Jurkat, Clone E6-1 (cell line): ENCODE data around the gene EED.
A peak's percentile ranks its signal among the peaks of the same experiment; 100 is the strongest.
"Not testable (repeated sequence)": the region's sequence is repeated elsewhere in the genome, so short reads cannot be mapped to it uniquely, and the experiment has no call there.

ENCODE experiments used
- DNase-seq: peaks from one replicate; pipeline ENCODE4 v3.0.0-alpha.2; 2011; ENCODE audit warnings: low read depth, low spot score
- H3K4me3 ChIP-seq: 2 replicates; pipeline ENCODE4 v1.5.1; 2011; ENCODE audit warnings: mild to moderate bottlenecking, low read length, control low read depth, moderate library complexity

The EED gene

DNA sequence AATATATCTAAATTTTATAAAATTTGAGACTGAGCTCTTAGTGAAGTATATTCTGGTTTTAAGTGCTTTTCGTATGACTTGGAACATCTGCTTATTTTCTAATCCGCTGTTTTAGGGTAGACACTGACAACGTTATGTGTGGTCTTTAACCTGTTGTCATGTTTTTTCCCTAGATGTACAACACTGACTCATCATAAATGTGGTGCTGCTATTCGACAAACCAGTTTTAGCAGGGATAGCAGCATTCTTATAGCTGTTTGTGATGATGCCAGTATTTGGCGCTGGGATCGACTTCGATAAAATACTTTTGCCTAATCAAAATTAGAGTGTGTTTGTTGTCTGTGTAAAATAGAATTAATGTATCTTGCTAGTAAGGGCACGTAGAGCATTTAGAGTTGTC is 33.7 kb downstream of the EED start:
- no peak overlapping the region for H3K4me3 ChIP-seq
- DNase-seq, result no peak

DNA sequence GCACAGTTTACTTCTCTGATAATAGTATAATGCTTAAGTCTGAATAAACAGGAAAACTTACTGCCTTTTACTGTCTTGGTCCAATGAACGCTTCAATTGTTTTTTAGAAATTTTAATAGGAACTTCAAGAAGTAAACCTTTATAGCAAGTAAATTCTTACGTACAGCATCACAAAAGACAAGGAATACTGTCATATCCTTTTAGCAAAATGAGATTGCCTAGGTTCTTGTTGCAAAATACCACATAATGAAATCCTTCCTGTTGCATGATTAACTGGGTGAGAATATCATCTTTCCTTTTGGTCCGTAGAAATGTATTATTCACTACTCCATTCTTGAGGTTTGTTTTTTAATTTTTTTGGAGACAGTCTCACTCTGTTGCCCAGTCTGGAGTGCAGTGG is 35.2 kb downstream of the EED start:
- H3K4me3 ChIP-seq, result no peak overlapping the region

DNA sequence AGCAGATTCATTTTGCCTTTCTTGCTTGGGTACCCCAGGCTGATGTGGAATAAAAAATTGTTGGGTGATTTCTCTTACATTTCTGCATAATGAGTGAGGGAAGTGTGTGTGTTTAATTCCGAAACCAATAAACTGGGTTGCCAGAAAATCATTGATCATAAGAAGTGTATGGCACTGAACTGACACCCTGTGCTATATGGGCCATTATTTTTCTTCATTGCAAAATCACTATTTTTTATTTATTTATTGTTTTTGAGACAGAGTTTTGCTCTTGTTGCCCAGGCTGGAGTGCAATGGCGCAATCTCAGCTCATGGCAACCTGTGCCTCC is 42.9 kb downstream of the EED start:
- H3K4me3 ChIP-seq, result no peak overlapping the region
- DNase-seq, result no peak

More for the DNA sequence above, 35.2 kb downstream of the EED start:
- DNase-seq, result no peak

DNA sequence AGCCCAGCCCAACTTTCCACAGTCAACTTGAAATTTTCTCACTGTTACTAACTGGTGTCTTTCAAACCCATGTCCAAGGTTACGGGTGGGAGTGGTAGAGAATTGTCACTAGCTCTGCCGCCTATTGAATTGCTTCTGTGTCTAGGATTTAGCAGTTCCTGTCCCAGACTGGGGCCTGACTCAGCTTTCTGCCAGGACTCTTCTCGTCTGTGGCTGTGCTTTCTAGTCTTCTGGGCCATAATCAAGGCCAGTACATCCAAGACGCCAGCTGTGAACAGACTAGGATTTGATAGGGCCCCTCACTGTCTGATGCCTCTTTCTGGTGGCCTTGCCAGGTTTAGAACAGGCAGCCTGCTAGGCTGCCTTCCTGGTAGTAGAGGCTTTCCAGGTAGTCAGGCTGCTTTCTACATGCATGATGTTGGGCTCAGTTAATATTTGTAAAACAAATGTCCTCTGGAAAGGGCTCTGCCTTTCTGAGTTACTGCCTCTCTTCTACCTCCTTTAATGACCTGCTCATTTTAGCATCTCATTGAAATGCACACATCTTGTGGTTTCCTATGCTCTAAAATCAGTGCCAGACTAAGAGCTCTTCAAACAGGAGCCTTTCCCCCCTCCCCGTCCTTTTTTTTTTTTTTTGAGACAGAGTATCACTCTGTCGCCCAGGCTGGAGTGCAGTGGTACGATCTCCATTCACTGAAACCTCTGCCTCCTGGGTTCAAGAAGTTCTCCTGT is 44.4 kb downstream of the EED start:
- no peak for DNase-seq
- no peak overlapping the region for H3K4me3 ChIP-seq

DNA sequence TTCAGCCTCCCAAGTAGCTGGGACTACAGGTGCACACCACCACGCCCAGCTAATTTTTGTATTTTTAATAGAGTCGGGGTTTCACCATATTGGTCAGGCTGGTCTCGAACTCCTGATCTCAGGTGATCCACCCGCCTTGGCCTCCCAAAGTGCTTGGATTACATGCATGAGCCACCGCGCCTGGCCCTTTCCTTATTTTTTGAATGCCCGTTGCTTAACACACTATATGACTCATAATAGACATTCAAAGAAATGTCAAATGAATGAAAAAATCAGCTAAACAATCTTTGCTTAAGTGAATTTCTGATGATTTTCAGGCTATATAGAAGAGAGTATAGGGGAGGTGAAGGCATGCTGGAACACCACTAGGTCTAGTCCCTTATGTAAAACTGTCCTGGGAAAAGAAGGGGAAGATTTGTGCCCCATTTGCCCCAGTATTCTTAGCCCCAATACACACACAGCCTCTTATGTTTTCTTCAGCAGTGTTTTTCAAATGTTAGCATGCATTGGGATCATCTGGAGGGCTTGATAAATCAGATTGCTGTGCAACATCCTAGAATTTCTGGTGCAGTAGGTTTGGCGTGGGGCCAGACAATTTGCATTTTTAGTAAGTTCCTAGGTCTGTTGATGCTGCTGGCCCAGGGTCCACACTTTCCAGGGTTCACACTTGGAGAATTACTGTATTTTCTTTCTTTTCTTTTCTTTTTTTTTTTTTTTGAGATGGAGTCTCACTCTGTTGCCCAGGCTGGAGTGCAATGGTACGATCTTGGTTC is 45.1 kb downstream of the EED start:
- DNase-seq, H3K4me3 ChIP-seq: not testable (repeated sequence)

DNA sequence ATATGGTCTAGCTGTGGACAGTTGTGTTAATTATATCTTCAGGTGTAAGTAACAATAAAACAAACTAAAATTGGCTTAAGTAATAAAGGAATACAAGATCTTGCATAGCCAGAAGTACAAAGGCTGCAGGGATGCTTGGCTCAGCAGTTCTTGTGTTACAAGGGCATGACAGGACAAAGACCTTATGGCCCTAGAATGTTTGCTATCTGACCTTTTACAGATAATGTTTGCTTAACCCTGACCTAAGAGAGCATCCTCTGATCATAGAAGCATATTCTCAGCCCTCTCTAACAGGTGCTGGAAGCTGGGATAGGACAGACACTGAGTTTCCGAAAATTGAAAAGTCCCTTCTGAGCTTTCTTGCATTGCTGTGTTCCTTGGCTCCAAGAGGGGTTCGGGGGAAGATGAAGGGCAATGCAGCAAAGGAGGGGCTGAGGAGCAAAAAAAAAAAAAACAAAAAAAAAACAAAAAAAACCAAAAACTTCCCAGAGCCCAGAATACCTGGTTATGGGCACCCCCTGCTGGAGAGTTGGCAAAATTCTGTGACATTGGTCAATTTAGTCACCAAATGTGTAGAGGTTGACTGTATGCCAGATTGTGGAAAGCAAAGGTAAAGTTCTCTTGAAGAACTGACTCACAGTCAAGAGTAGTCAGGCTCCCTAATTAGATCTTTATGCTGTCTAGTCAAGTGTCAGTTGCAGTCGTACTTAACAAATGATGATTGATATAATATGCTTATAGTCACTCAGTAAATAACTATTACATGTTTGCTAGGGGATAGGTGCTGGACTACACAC is 47.1 kb downstream of the EED start:
- DNase-seq, result peak; percentile 51
- H3K4me3 ChIP-seq, result no peak overlapping the region

DNA sequence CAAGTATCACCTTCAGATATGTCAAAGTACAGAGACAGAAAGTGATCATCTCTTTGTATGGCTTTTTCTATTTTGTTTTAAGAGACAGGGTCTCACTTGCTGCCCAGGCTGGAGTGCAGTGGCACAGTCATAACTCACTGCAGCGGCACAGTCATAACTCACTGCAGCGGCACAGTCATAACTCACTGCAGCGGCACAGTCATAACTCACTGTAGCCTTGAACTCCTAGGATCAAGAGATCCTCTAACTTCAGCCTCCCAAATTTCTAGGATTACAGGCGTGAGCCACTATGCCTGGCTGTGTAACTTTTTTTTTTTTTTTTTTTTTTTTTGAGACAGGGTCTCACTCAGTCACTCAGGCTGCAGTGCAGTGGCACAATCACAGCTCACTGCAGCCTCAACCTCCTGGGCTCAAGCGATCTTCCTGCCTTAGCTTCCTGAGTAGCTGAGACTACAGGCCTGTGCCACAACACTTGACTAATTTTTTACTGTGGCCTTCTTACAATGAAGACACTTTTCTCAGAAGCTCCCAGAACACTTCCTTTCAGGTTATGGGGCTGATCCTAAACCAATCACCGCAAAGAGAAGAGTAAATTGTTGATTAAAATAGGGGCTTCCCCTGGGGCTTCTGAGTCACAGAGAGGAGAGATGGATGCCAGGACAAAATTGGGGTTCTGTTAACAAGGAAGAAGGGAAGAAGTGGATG is 48.5 kb downstream of the EED start:
- DNase-seq, result no peak
- H3K4me3 ChIP-seq, result no peak overlapping the region

DNA sequence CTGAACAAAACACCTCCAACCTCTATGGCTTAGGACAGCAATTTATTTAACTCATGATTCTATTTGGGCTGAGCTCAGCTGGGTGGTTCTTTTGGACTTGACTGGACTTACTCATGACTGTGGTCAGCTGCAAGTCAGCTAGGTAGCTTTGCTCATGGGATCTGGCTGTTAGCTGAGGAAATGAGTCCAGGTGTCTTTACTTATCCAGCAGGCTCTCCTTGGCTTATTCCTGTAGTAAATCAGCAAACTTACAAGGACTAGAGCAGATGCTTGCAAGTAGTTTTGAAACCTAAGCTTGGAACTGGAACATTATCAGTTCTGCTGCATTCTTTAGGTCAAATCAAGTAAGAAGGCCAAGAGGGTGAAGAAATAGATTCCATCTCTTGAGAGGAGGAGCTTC is 49.5 kb downstream of the EED start:
- DNase-seq, result no peak
- H3K4me3 ChIP-seq, result no peak overlapping the region

DNA sequence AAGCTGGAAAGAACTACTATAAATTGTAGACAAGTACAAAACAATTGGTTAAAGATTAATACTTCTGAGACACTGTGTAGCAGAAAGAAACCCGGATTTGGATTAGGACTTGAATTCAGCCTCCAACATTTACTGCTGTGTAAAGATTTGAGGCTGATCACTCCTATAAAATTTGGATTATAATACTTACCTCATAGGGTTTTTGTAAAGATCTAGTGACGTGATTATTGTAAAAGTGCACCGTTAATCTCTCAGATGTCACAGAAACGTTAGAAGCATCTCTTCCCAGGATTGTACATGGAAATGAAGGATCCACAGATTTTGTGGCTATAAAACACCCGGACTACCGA is 57.2 kb downstream of the EED start:
- DNase-seq, result no peak
- H3K4me3 ChIP-seq, result peak overlapping the region; percentile 66

DNA sequence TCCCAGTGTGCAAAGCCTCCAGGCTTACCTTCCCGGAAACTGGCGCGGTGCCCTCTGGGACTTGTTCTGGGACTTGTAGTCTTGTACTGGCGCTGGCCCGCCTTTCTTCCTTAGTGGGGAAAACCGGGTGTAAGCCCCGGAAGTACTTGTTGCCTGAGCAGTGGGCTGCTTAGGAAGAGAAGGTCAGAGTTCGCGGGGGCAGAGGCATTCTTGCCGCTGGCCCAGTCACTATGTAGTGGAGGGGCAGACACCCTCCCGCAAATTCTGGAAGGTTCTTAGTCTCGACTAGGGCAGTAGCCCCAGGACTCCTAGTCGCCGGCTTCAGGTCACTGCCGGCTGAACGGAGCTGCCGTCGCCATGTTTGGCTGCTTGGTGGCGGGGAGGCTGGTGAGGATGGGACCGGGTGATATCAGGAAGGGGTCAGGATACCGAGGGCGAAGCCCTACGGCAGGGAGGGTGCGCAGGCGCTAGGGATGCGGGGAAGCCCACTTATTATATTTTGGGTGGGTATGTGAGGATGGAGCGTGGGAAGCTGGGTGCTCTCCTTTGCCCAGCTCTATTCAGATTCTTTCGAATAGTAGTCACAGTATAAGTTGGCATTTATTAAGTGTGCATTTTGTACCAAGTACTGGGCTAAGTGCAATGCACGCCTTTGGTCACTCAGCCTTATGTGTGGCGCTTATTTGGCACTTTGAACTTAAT is 57.7 kb downstream of the EED start, which contains the start of gene HIKESHI:
HIKESHI (plus strand) TSS at position 149 of the 702 bp plus-strand sequence; CDS start at position 358, 209 bp downstream.
- peak; percentile 95 for DNase-seq
- H3K4me3 ChIP-seq, result peak within 1 kb of the TSS; percentile 66

DNA sequence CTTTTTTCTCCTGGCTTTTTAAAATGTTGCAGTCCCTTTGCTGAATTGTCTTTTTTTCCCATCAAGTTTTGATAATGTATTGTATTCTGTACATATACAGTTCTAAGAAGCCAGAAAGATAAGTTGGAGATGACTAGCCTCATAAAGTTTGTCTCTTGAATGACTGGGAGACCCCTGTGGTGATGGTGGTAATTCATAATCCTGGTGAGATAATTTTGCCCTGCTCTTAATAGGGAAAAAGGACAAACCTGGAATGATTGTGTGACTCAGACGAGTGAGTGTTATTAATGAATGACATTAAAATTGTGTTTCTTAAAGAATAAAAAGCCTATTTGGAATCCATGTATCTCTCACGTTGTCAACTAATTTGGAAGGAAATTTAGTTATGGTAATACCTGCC is 58.7 kb downstream of the EED start:
- H3K4me3 ChIP-seq, result peak overlapping the region; percentile 66
- DNase-seq, result no peak

DNA sequence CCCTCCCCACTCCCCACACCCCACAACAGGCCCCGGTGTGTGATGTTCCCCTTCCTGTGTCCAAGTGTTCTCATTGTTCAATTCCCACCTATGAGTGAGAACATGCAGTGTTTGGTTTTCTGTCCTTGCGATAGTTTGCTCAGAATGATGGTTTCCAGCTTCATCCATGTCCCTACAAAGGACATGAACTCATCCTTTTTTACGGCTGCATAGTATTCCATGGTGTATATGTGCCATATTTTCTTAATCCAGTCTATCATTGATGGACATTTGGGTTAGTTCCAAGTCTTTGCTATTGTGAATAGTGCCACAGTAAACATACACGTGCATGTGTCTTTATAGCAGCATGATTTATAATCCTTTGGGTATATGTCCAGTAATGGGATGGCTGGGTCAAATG is 64.2 kb downstream of the EED start:
- H3K4me3 ChIP-seq, result not testable (repeated sequence)

DNA sequence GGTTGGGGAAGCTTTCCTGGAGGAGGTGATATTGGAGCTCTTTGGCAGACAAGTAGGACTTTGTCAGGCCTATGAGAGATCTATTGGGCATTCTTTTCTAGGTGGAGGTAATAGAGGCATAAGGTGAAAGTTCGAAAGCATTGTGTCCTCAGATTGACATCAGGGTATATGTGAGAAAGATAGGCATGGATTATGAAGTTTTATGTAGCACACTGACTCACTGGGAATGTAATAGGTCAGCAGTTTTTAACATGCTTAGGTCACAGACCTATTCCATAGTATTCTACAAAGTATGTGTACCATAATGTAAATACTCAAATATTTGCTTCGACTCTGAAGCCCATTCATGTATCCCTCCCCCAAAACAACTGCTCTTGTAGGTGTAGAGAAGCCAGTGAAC is 69.2 kb downstream of the EED start:
- H3K4me3 ChIP-seq, result no peak overlapping the region
- no peak for DNase-seq

More for the DNA sequence above, 64.2 kb downstream of the EED start:
- not testable (repeated sequence) for DNase-seq

DNA sequence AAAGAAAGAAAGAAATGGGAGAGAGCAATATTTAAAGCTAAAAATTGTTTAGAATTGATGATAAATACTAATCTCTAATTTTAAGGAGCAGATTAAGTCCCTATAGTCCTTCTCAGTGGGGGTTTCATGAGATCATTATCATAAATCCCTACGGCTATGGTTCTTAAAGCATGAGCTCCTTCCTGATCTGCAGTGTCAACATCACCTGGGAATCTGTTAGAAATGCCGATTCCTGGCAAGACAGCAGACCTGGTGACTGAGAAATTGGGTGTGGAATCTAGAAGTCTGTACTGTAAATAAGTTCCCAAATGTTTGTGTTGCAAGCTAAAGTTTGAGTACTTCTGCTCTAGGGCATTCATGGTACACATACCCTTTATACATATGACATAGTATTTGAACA is 70.1 kb downstream of the EED start:
- no peak for DNase-seq
- H3K4me3 ChIP-seq, result no peak overlapping the region
